Right renal cortex interstitium (tissue), 3 donors: Measurements from ENCODE around the gene FSTL3. TPM values are rescaled to one million over a fixed set of nuclear protein-coding genes. Genes with fewer than 3 reads are reported as not detected.
"Not testable (repeated sequence)": the region's sequence is repeated elsewhere in the genome, so short reads cannot be mapped to it uniquely, and the experiment has no call there.

Source experiments
- DNase-seq, 3 donors: peaks; one replicate each; pipeline ENCODE4 v3.0.0-alpha.2; 2013; ENCODE audit warnings: low read depth in 3 of 3, low spot score in 2 of 3
- polyA plus RNA-seq, 3 donors: library from polyadenylated mRNA; unstranded; fragments of 120-200 nt; gene quantifications; one replicate each; pipeline ENCODE4 v1.2.1, GENCODE V29; 2013; ENCODE audit not compliant: insufficient read length in 3 of 3

Gene FSTL3
- 10 to 100 TPM; 15.1 to 16.2 (median 16.2) TPM for polyA plus RNA-seq

GRCh38 chr19:676339-677105 is at the start of gene FSTL3:
Gene FSTL3, plus strand, starts transcription at chr19:676392. Its CDS starts 32 bp downstream, at chr19:676424.
- DNase-seq: no peak

DNA sequence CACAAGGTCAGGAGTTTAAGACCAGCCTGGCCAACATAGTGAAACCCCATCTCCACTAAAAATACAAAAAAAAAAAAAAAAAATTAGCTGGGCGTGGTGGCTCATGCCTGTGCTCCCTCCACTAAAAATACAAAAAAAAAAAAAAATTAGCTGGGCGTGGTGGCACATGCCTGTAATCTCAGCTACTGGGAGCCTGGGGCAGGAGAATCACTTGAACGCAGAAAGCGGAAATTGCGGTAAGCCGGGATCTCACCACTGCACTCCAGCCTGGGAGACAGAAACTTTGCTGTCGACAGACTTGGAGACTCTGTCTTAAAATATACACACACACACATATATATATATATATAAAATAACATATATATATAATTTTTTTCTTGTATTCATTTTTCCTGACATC is 49.6 kb upstream of the FSTL3 start:
- DNase-seq: not testable (repeated sequence)

DNA sequence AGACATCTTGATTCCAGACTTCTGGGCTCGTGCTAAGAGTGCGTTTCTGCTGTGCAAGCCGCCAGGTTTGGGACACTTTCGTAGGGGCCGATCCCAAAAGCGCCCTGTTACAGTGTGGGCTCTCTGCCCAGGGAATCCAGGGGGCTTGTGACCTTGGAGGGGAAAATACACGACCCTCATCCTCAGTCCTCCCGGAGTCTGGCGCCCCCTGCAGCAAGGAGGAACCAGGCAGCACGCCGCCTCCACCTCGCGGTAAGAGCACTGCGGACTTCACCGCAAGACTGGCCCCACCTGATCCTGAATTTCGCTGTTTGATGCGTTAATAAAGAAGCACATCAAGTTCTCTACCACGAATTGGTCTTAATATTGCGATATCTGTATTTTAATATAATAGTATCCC is 48.0 kb upstream of the FSTL3 start:
- DNase-seq: no peak

GRCh38 chr19:629515-629914 is 46.7 kb upstream of the FSTL3 start:
- not testable (repeated sequence) for DNase-seq

- no peak for DNase-seq
Measured at GRCh38 chr19:629961-630714, 46.1 kb upstream of the FSTL3 start.

GRCh38 chr19:632579-633067 is 43.6 kb upstream of the FSTL3 start:
- DNase-seq: no peak

DNA sequence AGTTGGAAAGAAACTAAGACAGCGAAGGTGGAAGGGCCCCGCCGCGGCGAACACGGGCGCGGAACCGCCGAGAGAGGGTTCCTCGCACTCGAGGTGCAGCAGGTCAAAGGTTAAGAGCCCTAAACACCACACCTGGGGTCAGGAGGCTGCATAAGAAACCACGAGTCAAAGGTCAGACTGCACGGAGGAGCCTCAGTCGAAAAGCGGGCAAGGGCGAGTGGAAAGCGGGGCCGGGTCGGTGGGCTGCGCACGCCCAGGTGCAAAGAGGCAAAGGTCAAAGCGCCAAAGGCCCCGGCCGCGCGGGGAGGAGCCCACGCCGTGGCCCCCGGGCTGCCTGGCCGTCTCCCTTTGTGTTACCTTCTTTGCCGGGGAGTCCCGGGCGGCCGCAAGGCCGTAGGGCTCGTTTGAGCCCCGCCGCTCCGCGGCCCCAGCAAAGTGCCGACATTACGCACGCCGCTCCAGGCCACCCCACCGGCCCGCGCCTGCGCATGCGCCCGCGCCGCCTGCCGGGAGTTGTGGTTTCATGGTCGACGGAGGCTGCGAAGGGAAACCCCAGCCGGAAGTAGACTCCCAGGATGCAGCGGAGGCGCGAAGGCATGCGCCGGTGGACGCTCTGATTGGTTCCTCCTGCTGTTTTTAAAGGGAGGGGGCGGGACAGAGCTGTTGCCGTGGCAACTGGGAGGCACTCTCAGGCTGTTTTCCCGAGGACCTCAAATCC is 43.0 kb upstream of the FSTL3 start, which contains the start of gene POLRMT:
Gene POLRMT, minus strand, starts transcription at position 470 of the 718 bp plus-strand sequence. Its CDS starts 25 bp downstream, at position 445.
- peak; percentile 93 to 96 (median 96) for DNase-seq

GRCh38 chr19:633786-634639 is 42.2 kb upstream of the FSTL3 start:
- no peak for DNase-seq

GRCh38 chr19:634975-635652 is 41.1 kb upstream of the FSTL3 start:
- no peak for DNase-seq

DNA sequence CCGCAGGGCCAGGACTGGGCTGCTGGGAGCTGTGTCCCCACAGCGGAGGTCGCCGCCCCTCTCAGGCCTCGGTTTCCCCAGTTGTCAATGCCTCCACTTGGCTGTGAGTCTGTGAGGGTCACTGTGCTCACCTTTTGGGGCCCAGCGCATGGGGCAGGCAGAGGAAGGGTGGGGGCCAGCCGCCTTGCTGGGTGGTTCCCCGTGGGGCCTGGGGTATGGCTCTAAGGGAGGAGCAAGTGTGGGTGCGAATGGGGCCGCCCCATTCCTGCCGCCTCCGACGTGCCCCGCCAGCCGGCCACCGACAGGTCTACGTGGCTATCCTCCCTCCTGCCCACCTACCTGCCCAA is 37.3 kb upstream of the FSTL3 start:
- DNase-seq: no peak

- DNase-seq: peak in 2 of 3 donors; percentile 65 to 76
Measured at GRCh38 chr19:639253-640160, 36.7 kb upstream of the FSTL3 start, which contains the start of gene FGF22. Gene FGF22, plus strand, starts transcription at chr19:639879. Its CDS starts 47 bp downstream, at chr19:639926.

DNA sequence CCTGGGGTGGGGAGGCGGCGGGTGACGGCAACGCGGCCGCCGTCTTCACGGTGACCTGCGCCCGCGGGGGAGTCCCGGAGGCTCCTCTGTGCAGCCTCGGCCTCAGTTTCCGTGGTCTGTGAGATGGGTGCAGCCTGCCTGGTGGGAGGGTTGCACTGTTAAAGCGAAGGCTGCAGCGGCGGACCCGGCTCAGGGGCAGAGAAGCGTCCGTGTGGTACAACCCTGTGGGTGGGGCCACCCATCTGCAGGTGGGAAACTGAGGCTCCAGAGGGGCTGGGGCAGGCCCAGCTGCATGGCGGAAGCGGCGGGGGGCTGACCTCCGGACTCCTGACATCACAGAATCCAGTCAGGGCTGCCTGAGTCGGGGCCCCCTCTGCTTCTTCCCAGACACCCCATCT is 36.0 kb upstream of the FSTL3 start:
- DNase-seq: no peak

- DNase-seq: no peak
Measured at GRCh38 chr19:640606-641189, 35.5 kb upstream of the FSTL3 start.

GRCh38 chr19:641702-642101 is 34.5 kb upstream of the FSTL3 start:
- DNase-seq: no peak

- DNase-seq: no peak
Measured at GRCh38 chr19:642767-643727, 33.1 kb upstream of the FSTL3 start.

DNA sequence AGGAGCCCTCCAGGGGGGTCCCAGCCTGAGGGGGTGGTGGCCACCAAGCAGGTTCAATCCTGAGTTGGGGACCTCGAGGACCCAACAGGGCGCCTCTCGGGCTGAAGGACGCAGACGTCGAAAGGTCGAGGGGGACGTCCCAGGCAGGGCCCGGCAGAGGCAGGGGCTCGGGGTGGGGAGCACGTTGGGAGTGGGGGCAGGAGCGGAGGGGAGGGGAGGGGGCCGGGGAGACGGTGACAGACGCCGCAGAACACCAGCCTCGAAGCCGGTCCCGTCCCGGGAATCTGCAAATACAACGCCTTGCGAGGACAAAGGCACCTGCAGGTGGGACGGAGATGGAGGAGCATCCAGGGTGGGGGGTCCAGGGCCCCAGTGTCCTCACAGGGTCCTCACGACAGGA is 32.5 kb upstream of the FSTL3 start:
- no peak for DNase-seq

DNA sequence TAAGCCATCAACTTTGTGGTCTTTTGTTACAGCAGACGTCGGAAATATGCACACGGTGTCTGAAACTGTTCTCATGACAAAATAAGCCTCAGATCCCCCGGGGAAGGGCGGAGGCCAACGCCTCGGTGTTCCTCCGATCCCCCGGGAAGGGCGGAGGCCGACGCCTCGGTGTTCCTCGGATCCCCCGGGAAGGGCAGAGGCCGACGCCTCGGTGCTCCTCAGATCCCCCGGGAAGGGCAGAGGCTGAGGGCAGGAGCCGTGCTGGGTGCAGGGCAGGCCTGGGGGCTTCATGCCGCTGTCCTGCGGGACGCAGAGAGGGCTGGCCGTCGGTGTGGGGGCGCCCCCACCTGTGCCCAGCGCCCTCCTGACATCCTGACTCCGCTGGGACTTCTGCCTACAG is 31.8 kb upstream of the FSTL3 start:
- DNase-seq: no peak
